B cell (primary cell): ENCODE measurements around the gene STIL. TPM values are rescaled to one million over a fixed set of nuclear protein-coding genes. Genes with fewer than 3 reads are reported as not detected.

Experiments used
- ATAC-seq: fragments of 200-7000 bp; cut with Tn5 transposase; one replicate; pipeline ENCODE4 v1.10.0; 2021; ENCODE audit warnings: low read depth, mild to moderate bottlenecking, moderate number of reproducible peaks, moderate library complexity
- CTCF ChIA-PET: fragments of 350-600 bp; sonication (Branson Sonifier 250); formaldehyde crosslinking; loops from one replicate; lab custom pipeline; 2021; ENCODE audit warnings: antibody characterized with exemption, inconsistent platforms; lab: Charles Lee
- POLR2A ChIA-PET: fragments of 350-600 bp; sonication (Branson Sonifier 250); formaldehyde crosslinking; loops from one replicate; lab custom pipeline; 2021; ENCODE audit warnings: antibody characterized with exemption; lab: Charles Lee
- DNase-seq: peaks from one replicate; pipeline ENCODE4 v3.0.0; 2013
- H2AFZ ChIP-seq: 2 replicates; pipeline ENCODE4 v1.6.1; 2012; ENCODE audit warnings: mild to moderate bottlenecking, low read depth, low read length; ENCODE audit not compliant: insufficient read depth, poor library complexity, severe bottlenecking
- H3K27ac ChIP-seq, 2 donors: 1 replicate in 1 of 2; 2 replicates in 1 of 2; pipeline ENCODE4 v1.5.1; 2012 to 2013; ENCODE audit warnings: low read length in 2 of 2, mild to moderate bottlenecking in 2 of 2, moderate library complexity in 1 of 2
- H3K27me3 ChIP-seq, 4 experiments: fragments of 200-600 bp in 1 of 4; sonication (generic) in 1 of 4; replicated peaks in 1 of 4; 1 replicate in 2 of 4; 2 replicates in 2 of 4; pipeline versions ENCODE4 v1.6.1 to v1.7.0; 2013 to 2016; ENCODE audit warnings: low read length in 3 of 4, mild to moderate bottlenecking in 2 of 4, mixed read lengths in 1 of 4, moderate library complexity in 1 of 4; ENCODE audit not compliant: insufficient read depth in 4 of 4, control insufficient read depth in 3 of 4; ENCODE audit errors: control extremely low read depth in 1 of 4
- H3K36me3 ChIP-seq, 2 experiments: replicated peaks in 1 of 2; 1 replicate in 1 of 2; 2 replicates in 1 of 2; pipeline versions ENCODE4 v1.6.1 to v1.7.1; 2013; ENCODE audit warnings: low read length in 1 of 2; ENCODE audit not compliant: insufficient read depth in 2 of 2, control insufficient read depth in 1 of 2; ENCODE audit errors: control extremely low read depth in 1 of 2, extremely low read depth in 1 of 2
- H3K4me1 ChIP-seq, 2 donors: fragments of 200-600 bp in 1 of 2; sonication (generic) in 1 of 2; 1 replicate in 1 of 2; 2 replicates in 1 of 2; pipeline versions ENCODE4 v1.5.1 to v1.6.1; 2013 to 2017; ENCODE audit warnings: low read length in 2 of 2; ENCODE audit not compliant: control insufficient read depth in 2 of 2, insufficient read depth in 2 of 2
- H3K4me2 ChIP-seq: replicated peaks from 2 replicates; pipeline ENCODE3; 2012; ENCODE audit warnings: mild to moderate bottlenecking, low read depth, low read length; ENCODE audit not compliant: poor library complexity, severe bottlenecking
- H3K4me3 ChIP-seq, 5 experiments: fragments of 200-600 bp in 1 of 5; sonication (generic) in 1 of 5; 1 replicate in 3 of 5; 2 replicates in 2 of 5; pipeline versions ENCODE4 v1.5.1 to v1.7.0; 2011 to 2016; ENCODE audit warnings: low read length in 4 of 5, mild to moderate bottlenecking in 4 of 5, low read depth in 2 of 5, control low read depth in 1 of 5, moderate library complexity in 1 of 5; ENCODE audit not compliant: insufficient read depth in 1 of 5; ENCODE audit errors: control extremely low read depth in 1 of 5, extremely low read depth in 1 of 5
- H3K79me2 ChIP-seq: fragments of 200-600 bp; sonication (generic); one replicate; pipeline ENCODE4 v1.6.0; 2016; ENCODE audit warnings: low read length; ENCODE audit not compliant: control insufficient read depth, insufficient read depth
- H3K9ac ChIP-seq: fragments of 200-600 bp; sonication (generic); 2 replicates; pipeline ENCODE4 v1.6.1; 2017; ENCODE audit warnings: mild to moderate bottlenecking, low read length, moderate library complexity
- H3K9me3 ChIP-seq, 3 donors: one replicate each; pipeline versions ENCODE4 v1.6.1 to v1.7.1; 2013; ENCODE audit warnings: low read length in 2 of 3; ENCODE audit not compliant: control insufficient read depth in 2 of 3, insufficient read depth in 1 of 3; ENCODE audit errors: control extremely low read depth in 1 of 3
- H4K20me1 ChIP-seq: 2 replicates; pipeline ENCODE4 v1.6.0; 2012; ENCODE audit warnings: mild to moderate bottlenecking, low read length; ENCODE audit not compliant: insufficient read depth, control insufficient read depth, poor library complexity, severe bottlenecking
- H3K27ac Mint-ChIP-seq: one replicate; pipeline ENCODE4 v1.8.0; 2021; ENCODE audit warnings: mixed read lengths
- H3K27me3 Mint-ChIP-seq: one replicate; pipeline ENCODE4 v1.8.0; 2021; ENCODE audit warnings: mixed read lengths
- H3K4me1 Mint-ChIP-seq: one replicate; pipeline ENCODE4 v1.8.0; 2021; ENCODE audit warnings: mixed read lengths
- H3K4me3 Mint-ChIP-seq: one replicate; pipeline ENCODE4 v1.8.0; 2021; ENCODE audit warnings: mixed read lengths
- H3K9me3 Mint-ChIP-seq: one replicate; pipeline ENCODE4 v1.8.0; 2022; ENCODE audit warnings: mixed read lengths; ENCODE audit not compliant: insufficient read depth
- EZH2 ChIP-seq: IDR thresholded peaks from 2 replicates; pipeline ENCODE4 v1.6.1; 2012; ENCODE audit warnings: borderline replicate concordance, low read depth, mild to moderate bottlenecking, moderate library complexity, low read length; ENCODE audit not compliant: insufficient read depth, poor library complexity, severe bottlenecking
- WGBS: methylation state at CpG from one replicate; pipeline ENCODE4 v1.1.5; 2013; ENCODE audit warnings: missing lambda C conversion rate; ENCODE audit not compliant: insufficient coverage; 5-methylcytosine and 5-hydroxymethylcytosine counted together
- intact Hi-C: fragments of 100-400 bp; cut with micrococcal nuclease; formaldehyde crosslinking; loops from one replicate; pipeline ENCODE4 v1.10.0; 2022
- polyA plus RNA-seq: library from polyadenylated mRNA; depleted of rRNA; stranded (reverse); fragments of >200 nt; gene quantifications from 2 replicates; pipeline ENCODE4 v1.2.3, GENCODE V29; 2012
- total RNA-seq, 2 donors: library from RNA; stranded (reverse); fragments of 120-200 nt in 1 of 2; gene quantifications; 1 replicate in 1 of 2; 2 replicates in 1 of 2; pipeline versions ENCODE4 v1.2.3 to v1.2.4, GENCODE V29; 2013 to 2022
- TF ChIP-seq, protein P1 (sequence below): fragments of 200-600 bp; IDR thresholded peaks from one replicate; pipeline ENCODE4 v1.8.0; 2022; ENCODE audit warnings: antibody characterized with exemption, mild to moderate bottlenecking

The STIL gene
- total and polyA plus RNA-seq, 2 donors (not counting 1 experiment from before 2014, with no cell fraction given) = 0.79 to 1.8 TPM

DNA sequence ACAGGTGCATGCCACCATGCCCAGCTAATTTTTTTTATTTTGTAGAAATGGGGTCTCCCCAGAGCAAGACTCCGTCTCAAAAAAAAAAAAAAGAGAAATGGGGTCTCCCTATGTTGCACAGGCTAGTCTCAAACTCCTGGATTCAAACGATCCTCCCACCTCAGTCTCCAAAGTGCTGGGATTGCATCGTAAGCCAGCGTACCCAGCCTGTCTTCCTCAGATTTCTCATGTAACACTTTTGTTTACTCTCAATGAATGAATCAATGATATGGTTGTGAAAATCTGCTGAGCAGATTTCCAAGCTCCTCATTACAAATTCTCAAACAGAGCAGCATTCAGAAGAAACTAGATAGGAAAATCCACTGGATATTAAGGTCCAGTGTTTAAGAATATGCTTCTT, 26.3 kb upstream of the STIL start:
- Mint-ChIP-seq H3K27ac (no peak overlapping the region), H3K27me3 (no peaks in the 10 kb centered on the region)

DNA sequence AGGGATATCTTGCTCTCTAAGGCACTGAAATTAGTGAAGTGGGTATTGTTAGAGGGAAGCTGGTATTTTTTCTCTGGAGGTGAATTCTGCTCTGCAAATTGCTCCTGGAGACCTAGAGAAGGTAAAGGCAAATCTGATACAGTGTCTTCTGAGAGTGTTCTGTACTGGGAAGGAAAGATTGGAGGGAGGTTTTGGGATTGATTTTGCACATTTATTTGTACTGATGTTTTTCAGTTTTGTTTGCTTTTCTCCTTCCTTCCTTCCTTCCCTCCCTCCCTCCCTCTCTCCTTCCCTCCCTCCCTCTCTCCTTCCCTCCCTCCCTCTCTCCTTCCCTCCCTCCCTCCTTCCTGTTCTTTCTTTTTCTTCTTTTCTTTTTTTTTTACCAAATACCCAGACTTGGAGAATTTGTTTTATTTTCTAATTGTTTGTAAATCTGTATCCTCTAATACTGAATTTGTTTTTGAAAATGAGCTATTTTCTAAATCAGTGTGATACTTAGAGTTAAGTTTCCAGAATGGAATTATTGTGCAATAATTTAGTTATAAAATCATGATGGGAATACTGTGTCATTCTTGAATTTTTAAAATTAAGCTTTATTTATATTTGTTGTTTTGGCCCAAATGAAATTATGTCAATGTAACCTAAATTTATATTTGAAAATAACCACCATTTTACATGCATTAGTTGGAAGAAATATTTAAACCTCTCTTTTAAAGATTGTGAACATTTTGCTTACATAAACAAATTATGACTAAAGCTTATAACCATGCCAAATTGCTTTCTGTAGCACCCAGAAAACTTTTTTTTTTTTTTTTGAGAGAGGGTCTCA, 24.5 kb upstream of the STIL start:
- no peak for ATAC-seq
- no peak overlapping the region for H3K27ac Mint-ChIP-seq

More for the DNA sequence above, 26.3 kb upstream of the STIL start:
- Histone ChIP-seq H3K27ac (no peak overlapping the region), H3K36me3 (peaks cover 0 to 5% of the 10 kb centered on the region in 2 experiments), H4K20me1 (peaks cover 36% of the 10 kb centered on the region), H3K4me1 (peaks cover 0 to 2% of the 10 kb centered on the region in 2 donors), H3K79me2 (peaks cover 80% of the 10 kb centered on the region), H3K9ac (no peak overlapping the region), H3K4me2 (no peak overlapping the region), H2AFZ (no peak overlapping the region), H3K4me3 (no peak overlapping the region), H3K9me3 (no peaks in the 10 kb centered on the region), H3K27me3 (no peaks in the 10 kb centered on the region)
- CTCF ChIA-PET = no interaction called here
- Mint-ChIP-seq H3K4me3 (no peak overlapping the region), H3K4me1 (peaks cover 11% of the 10 kb centered on the region), H3K9me3 (no peaks in the 10 kb centered on the region)
- no peak for TF ChIP-seq EZH2
- TF ChIP-seq, protein P1, sequence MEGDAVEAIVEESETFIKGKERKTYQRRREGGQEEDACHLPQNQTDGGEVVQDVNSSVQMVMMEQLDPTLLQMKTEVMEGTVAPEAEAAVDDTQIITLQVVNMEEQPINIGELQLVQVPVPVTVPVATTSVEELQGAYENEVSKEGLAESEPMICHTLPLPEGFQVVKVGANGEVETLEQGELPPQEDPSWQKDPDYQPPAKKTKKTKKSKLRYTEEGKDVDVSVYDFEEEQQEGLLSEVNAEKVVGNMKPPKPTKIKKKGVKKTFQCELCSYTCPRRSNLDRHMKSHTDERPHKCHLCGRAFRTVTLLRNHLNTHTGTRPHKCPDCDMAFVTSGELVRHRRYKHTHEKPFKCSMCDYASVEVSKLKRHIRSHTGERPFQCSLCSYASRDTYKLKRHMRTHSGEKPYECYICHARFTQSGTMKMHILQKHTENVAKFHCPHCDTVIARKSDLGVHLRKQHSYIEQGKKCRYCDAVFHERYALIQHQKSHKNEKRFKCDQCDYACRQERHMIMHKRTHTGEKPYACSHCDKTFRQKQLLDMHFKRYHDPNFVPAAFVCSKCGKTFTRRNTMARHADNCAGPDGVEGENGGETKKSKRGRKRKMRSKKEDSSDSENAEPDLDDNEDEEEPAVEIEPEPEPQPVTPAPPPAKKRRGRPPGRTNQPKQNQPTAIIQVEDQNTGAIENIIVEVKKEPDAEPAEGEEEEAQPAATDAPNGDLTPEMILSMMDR = no peak
- WGBS = 83% methylated on average over 1 of the region's 4 CpGs
- ATAC-seq (no peak), DNase-seq (no peak)
- intact Hi-C loops = no loop called here
- POLR2A ChIA-PET = no interaction called here

More for the DNA sequence above, 24.5 kb upstream of the STIL start:
- no peak for TF ChIP-seq EZH2
- TF ChIP-seq, protein P1 = no peak
- no peaks in the 10 kb centered on the region for H3K9me3 ChIP-seq
- Mint-ChIP-seq H3K27me3 (no peaks in the 10 kb centered on the region), H3K9me3 (no peaks in the 10 kb centered on the region), H3K4me1 (peaks cover 20% of the 10 kb centered on the region), H3K4me3 (no peak overlapping the region)
- no peak overlapping the region for H3K9ac ChIP-seq
- ChIA-PET POLR2A (no interaction called here), CTCF (interaction anchor here (0.6 to 1.3 kb wide), 4 partner anchors 20 to 148 kb away, joined by 3 to 4 read pairs (median 3); partner anchors contain the start of gene PDZK1IP1)
- H4K20me1 ChIP-seq = peaks cover 44% of the 10 kb centered on the region
- DNase-seq = no peak
- intact Hi-C loops = loop anchor here (10.0 kb wide), 1 partner anchor 624 kb away; the partner anchor contains the start of gene EFCAB14
- H3K36me3 ChIP-seq = no peaks in the 10 kb centered on the region
- no peak overlapping the region for H3K27ac ChIP-seq
- no peak overlapping the region for H3K4me2 ChIP-seq
- peaks cover 6 to 10% of the 10 kb centered on the region in 2 donors for H3K4me1 ChIP-seq
- H3K79me2 ChIP-seq = peaks cover 77% of the 10 kb centered on the region
- no peaks in the 10 kb centered on the region for H3K27me3 ChIP-seq
- no peak overlapping the region for H3K4me3 ChIP-seq
- no peak overlapping the region for H2AFZ ChIP-seq
